ENCODE results near the gene GLB1L.
"Not testable (repeated sequence)": the region's sequence is repeated elsewhere in the genome, so short reads cannot be mapped to it uniquely, and the experiment has no call there.

The GLB1L gene

GRCh38 chr2:219205165-219205538, 40.1 kb downstream of the GLB1L start:
- no peak for DNase-seq

GRCh38 chr2:219204425-219205164, 40.6 kb downstream of the GLB1L start:
- no peak for DNase-seq

DNA sequence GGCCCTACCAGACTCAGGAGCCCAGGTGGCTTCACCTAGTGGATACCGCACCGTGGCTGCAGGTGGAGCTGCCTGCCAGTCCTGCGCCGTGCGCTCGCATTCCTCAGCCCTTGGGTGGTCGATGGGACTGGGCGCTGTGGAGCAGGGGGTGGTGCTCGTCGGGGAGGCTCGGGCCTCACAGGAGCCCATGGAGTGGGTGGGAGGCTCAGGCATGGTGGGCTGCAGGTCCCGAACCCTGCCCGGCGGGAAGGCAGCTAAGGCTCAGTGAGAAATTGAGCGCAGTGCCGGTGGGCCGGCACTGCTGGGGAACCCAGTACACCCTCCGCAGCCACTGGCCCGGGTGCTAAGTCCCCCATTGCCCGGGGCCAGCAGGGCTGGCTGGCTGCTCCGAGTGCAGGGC, 43.9 kb downstream of the GLB1L start:
- DNase-seq: not testable (repeated sequence)

GRCh38 chr2:219200502-219201326, 44.5 kb downstream of the GLB1L start:
- not testable (repeated sequence) for DNase-seq

- no peak for DNase-seq
These were observed 45.6 kb downstream of the GLB1L start for GRCh38 chr2:219199470-219200211.

DNA sequence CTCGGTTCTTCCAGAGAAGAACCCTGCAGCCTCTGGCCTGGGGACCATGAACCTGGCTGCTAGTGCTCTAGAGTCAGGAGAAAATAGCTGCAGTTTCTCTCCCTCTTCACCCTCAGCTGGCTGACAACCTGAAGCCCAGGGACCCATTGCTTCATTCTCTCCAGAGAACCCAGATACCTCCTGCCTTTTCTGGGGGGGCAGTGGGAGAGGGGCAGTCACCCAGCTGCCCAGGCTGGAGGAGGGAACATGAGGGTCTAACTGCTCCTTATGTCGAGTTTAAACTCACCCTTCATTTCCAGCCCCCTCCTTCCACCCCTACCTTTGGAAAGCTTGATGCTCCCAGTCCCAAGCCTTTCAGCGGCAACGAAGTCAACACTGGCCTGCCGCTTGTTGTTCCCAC, 46.3 kb downstream of the GLB1L start:
- no peak for DNase-seq

DNA sequence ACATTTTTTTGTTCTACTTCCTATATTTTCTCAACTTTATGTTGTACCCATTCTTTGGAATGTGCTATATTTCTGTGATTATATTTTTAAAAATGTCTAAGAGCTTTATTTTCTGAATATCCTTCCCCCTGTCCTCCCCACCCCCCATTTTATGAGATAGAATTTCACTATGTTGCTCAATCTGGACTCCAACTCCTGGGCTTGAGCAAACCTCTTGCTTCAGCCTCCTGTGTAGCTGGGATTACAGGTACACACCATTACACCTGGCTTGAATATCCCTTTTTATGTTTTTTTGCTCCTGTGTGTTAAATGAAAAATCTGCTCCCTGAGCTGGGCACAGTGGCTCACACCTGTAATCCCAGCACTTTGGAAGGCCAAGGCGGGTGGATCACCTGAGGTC, 47.9 kb downstream of the GLB1L start:
- no peak for DNase-seq

DNA sequence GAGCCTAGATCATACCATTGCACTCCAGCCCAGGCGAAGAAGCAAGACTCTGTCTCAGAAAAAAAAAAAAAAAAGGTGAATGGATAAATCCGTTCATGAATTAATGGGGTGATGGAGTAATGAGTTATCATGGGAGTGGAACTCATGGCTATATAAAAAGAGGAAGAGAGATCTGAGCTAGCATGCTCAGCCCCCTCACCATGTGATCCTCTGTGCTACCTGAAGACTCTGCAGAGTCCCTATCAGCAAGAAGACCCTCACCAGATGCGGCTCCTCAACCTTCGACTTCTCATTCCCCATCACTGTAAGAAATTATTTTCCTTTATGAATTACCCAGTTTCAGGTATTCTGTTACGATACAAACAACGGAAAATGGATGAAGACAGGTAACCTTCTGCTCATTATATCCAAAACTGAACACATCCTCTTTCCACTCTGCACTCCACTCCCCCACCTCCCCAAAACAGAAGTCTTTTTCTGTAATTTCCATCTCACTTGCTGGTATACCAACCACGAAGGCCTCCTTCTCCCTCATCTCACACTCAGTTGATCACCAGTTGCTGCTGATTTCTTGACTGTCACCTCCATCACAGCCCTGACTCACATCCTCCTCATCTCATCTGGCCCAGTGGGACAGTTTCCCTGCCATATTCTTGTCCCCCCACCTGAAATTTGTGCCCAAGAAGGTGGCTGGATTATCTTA, 58.3 kb downstream of the GLB1L start:
- DNase-seq: no peak
